Measurements from ENCODE around the gene CDK15. TPM values are rescaled to one million over a fixed set of nuclear protein-coding genes. Genes with fewer than 3 reads are reported as not detected.
A peak's percentile ranks its signal among the peaks of the same experiment; 100 is the strongest.

Gene CDK15
- total and polyA plus RNA-seq, 2 experiments from 2014 or later: not detected

DNA sequence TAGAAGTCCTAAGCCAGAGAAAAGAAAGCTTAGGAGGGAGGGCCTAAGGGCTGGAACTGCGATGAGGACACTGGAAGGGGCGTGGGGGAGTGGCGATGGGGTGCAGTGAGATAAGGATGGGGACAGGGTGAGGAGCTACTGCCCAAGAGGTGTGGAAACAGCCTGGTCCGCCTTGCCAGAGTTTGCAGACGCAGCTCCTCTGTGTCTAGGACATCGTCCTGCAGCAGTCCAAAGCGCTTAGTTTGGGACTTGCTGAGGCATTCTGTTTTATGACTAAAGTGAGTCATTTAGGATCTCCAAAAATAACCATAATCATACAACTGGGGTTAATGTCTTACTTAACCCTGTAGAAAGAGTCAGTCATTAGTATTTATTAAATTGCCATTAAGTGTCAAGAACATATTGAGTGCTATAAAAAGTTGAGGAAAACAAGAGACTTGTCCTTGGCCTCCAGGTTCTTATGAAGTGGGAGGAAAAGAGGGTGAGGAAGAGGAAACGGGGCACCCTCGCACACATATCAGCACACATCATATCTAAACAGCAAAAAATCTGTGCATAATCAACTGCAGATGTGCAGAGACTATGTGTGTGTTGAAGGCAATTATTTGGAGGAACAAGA is 74.8 kb downstream of the CDK15 start:
- no peak for DNase-seq (ENCODE audit: low read depth in 1 of 2, low spot score in 1 of 2)
- H3K4me1 ChIP-seq (ENCODE audit: low read depth): peaks cover 15% of the 10 kb centered on the region
- H3K36me3 ChIP-seq: no peaks in the 10 kb centered on the region
- H3K27me3 ChIP-seq: peaks cover 88% of the 10 kb centered on the region
- TF ChIP-seq, protein P1, sequence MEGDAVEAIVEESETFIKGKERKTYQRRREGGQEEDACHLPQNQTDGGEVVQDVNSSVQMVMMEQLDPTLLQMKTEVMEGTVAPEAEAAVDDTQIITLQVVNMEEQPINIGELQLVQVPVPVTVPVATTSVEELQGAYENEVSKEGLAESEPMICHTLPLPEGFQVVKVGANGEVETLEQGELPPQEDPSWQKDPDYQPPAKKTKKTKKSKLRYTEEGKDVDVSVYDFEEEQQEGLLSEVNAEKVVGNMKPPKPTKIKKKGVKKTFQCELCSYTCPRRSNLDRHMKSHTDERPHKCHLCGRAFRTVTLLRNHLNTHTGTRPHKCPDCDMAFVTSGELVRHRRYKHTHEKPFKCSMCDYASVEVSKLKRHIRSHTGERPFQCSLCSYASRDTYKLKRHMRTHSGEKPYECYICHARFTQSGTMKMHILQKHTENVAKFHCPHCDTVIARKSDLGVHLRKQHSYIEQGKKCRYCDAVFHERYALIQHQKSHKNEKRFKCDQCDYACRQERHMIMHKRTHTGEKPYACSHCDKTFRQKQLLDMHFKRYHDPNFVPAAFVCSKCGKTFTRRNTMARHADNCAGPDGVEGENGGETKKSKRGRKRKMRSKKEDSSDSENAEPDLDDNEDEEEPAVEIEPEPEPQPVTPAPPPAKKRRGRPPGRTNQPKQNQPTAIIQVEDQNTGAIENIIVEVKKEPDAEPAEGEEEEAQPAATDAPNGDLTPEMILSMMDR (IDR thresholded peaks at IDR 0.05; ENCODE audit: low read depth, low read length): no peak
- H3K4me3 ChIP-seq: no peak overlapping the region
- H3K27ac ChIP-seq: no peak overlapping the region
- H3K9me3 ChIP-seq (ENCODE audit: low read depth): no peaks in the 10 kb centered on the region

DNA sequence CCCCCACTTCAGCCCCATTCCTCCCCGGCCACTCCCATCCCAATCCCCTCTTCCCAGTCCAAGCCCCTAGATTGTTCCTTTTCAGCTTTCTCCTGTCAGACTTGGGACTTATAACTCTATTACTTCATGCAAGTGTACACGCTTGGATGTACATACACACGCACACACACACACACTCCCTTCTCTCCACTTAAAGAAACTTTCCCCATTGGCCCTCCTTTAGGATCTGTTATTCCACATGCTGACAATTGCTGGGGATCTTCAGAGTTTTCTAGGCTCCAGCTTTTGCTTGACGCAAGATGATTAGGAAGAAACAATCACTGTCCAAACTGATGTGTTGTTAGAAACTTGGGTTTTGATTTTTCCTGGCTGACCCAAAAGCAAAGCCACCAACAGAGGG is 75.4 kb downstream of the CDK15 start:
- peak in 1 of 2 donors; percentile 12 for DNase-seq (ENCODE audit: low read depth in 1 of 2, low spot score in 1 of 2)
- Histone ChIP-seq H3K4me3 (no peak overlapping the region), H3K4me1 (ENCODE audit: low read depth) (peaks cover 15% of the 10 kb centered on the region), H3K9me3 (ENCODE audit: low read depth) (no peaks in the 10 kb centered on the region), H3K27ac (no peak overlapping the region), H3K27me3 (peaks cover 88% of the 10 kb centered on the region), H3K36me3 (no peaks in the 10 kb centered on the region)
- TF ChIP-seq, protein P1 (IDR thresholded peaks at IDR 0.05; ENCODE audit: low read depth, low read length): no peak

DNA sequence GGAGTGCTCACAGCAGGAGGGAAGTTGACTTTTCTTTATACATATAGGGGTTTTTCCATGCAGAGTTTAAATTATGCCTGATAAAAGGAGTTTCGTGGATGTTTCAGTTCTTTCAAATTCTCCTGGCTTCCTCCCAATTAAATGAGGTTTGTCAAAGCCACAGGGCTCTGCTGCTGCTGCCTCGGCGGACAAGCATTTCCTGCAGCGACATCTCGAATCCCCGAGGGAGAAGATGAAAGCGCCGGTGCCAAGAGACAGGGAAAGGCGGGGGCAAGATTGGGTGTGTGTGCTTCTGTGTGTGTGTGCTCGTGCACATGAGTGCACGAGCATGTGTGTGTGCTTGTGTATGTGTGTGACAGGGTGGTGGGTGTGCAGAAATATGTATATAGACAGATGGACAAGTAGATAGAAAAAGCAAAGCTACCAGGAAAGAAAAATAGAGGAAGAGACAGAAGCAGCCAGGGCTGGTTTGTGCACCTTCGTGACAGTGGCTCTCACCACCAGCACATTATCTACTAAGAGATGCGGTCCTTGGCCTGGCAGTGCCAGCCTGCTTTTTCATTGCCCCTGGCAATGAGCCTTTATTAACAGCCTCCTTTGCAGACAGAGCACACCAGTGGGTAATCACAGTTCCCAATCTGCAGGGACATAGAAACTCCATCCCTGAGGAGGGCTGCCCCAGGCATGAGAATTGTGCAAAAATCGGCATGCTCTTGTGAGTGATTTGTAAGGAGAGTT is 76.2 kb downstream of the CDK15 start:
- TF ChIP-seq, protein P1 (IDR thresholded peaks at IDR 0.05; ENCODE audit: low read depth, low read length): no peak
- peak in 1 of 2 donors; percentile 54 for DNase-seq (ENCODE audit: low read depth in 1 of 2, low spot score in 1 of 2)
- Histone ChIP-seq H3K4me3 (no peak overlapping the region), H3K27me3 (peaks cover 86% of the 10 kb centered on the region), H3K9me3 (ENCODE audit: low read depth) (no peaks in the 10 kb centered on the region), H3K36me3 (no peaks in the 10 kb centered on the region), H3K4me1 (ENCODE audit: low read depth) (peaks cover 15% of the 10 kb centered on the region), H3K27ac (no peak overlapping the region)

DNA sequence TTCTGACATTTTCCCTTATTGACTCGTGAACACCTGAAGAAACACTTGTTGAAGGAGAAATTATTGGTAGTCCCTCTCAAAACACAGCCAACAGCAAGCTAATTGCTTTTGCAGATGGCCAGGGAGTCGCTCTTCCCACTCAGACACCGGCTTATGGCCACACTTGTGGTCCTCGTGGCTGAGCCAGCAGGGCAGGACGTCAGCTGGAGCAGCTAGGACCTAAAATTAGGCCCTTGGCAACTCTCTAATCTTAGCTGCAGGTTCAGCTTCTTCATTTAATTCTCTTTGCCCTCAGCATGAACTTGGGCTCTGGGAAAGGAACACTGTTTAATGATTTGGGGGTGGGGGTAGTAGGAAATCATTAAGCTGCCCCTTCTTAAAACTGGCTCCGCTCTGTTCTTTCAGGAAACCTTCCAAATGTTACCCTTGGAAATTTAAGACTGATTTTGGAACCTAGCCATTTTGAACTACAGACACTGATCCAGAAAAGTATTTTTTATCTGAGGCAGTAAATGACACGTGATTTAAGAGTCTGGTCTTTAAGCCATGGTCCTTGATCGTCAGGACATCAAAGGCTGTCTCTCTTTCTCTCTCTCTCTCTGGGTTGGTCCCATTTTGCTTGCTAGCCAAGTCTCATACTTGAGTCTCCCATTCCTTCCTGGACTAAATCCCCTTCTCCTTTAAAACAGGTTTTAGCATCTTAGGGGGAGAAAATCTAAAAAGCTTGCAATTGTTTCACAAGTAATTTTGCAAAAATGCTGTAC is 77.5 kb downstream of the CDK15 start:
- DNase-seq (ENCODE audit: low read depth in 1 of 2, low spot score in 1 of 2): peak in 1 of 2 donors; percentile 37
- Histone ChIP-seq H3K27ac (no peak overlapping the region), H3K9me3 (ENCODE audit: low read depth) (no peaks in the 10 kb centered on the region), H3K4me3 (no peak overlapping the region), H3K4me1 (ENCODE audit: low read depth) (peaks cover 27% of the 10 kb centered on the region), H3K36me3 (no peaks in the 10 kb centered on the region), H3K27me3 (peaks cover 85% of the 10 kb centered on the region)
- TF ChIP-seq, protein P1 (IDR thresholded peaks at IDR 0.05; ENCODE audit: low read depth, low read length): no peak

DNA sequence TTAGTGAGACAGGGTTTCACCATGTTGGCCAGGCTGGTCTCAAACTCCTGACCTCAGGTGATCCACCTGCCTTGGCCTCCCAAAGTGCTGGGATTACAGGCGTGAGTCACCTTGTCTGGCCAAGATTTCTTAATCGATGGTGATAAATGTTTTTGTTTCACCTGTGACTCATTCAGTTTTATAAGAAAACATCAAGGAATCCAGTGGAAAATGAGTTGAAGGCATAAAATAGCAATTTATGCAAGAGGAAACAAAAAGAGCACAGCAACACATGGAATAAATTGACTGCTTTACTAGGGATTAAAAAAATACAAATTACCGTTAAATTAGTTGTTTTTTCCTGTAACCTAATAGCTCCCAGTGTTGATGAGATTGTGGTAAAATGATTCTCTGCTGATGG is 80.2 kb downstream of the CDK15 start:
- no peaks in the 10 kb centered on the region for H3K36me3 ChIP-seq
- TF ChIP-seq, protein P1 (IDR thresholded peaks at IDR 0.05; ENCODE audit: low read depth, low read length): no peak
- no peak overlapping the region for H3K4me3 ChIP-seq
- H3K27ac ChIP-seq: no peak overlapping the region
- no peaks in the 10 kb centered on the region for H3K9me3 ChIP-seq (ENCODE audit: low read depth)
- H3K27me3 ChIP-seq: peaks cover 81% of the 10 kb centered on the region
- peaks cover 28% of the 10 kb centered on the region for H3K4me1 ChIP-seq (ENCODE audit: low read depth)
- DNase-seq (ENCODE audit: low read depth in 1 of 2, low spot score in 1 of 2): no peak
